BLaER1 treated with 17β-estradiol and CSF1 and Interleukin-3, amounts not matched to agents 10 nM and 100 nM (cell line): ENCODE data around the gene MTHFD1.
A peak's percentile ranks its signal among the peaks of the same experiment; 100 is the strongest.

Source experiments
- H3K27ac ChIP-seq, 11 experiments: shearing (Covaris generic); formaldehyde crosslinking; 2 replicates each; pipeline ENCODE4 v1.8.1; 2022
- H3K27me3 ChIP-seq, 11 experiments: shearing (Covaris generic); formaldehyde crosslinking; 2 replicates each; pipeline ENCODE4 v1.8.1; 2022
- H3K36me3 ChIP-seq, 11 experiments: shearing (Covaris generic); formaldehyde crosslinking; 2 replicates each; pipeline ENCODE4 v1.8.1; 2022
- H3K4me1 ChIP-seq, 10 experiments: shearing (Covaris generic); formaldehyde crosslinking; 2 replicates each; pipeline ENCODE4 v1.8.1; 2022
- H3K4me2 ChIP-seq, 11 experiments: shearing (Covaris generic); formaldehyde crosslinking; 2 replicates each; pipeline ENCODE4 v1.8.1; 2022
- H3K4me3 ChIP-seq, 10 experiments: shearing (Covaris generic); formaldehyde crosslinking; 2 replicates each; pipeline ENCODE4 v1.8.1; 2022
- H3K9ac ChIP-seq, 11 experiments: shearing (Covaris generic); formaldehyde crosslinking; 2 replicates each; pipeline ENCODE4 v1.8.1; 2022
- H3K9me3 ChIP-seq, 11 experiments: shearing (Covaris generic); formaldehyde crosslinking; replicated peaks in 1 of 11; 2 replicates each; pipeline ENCODE4 v1.8.1; 2022
- H4K20me1 ChIP-seq, 11 experiments: shearing (Covaris generic); formaldehyde crosslinking; 2 replicates each; pipeline ENCODE4 v1.8.1; 2022
- Cebpa-rat ChIP-seq, 11 experiments: shearing (Covaris generic); IDR thresholded peaks; 2 replicates each; pipeline ENCODE4 v1.8.1; 2022

Gene MTHFD1

GRCh38 chr14:64400829-64401459 is 12.8 kb downstream of the MTHFD1 start:
- H3K27ac ChIP-seq, result no peak overlapping the region
- H3K9me3 ChIP-seq, result no peaks in the 10 kb centered on the region
- no peaks in the 10 kb centered on the region for H3K4me1 ChIP-seq
- peaks cover 46 to 83% (median 62%) of the 10 kb centered on the region in 11 experiments for H3K36me3 ChIP-seq
- H4K20me1 ChIP-seq, result peaks cover 0 to 64% (median 34%) of the 10 kb centered on the region in 11 experiments; a peak in 11 of 22 replicates
- no peak overlapping the region for H3K4me2 ChIP-seq
- H3K9ac ChIP-seq, result 0 out of 22 replicates have a peak overlapping the region, but pooled peaks of 1 of the 11 experiments have one; percentile 9
- H3K4me3 ChIP-seq, result no peak overlapping the region
- no peaks in the 10 kb centered on the region for H3K27me3 ChIP-seq
- no peak for TF ChIP-seq Cebpa-rat (IDR thresholded peaks at IDR 0.05)

GRCh38 chr14:64401949-64402348 is 13.8 kb downstream of the MTHFD1 start:
- Histone ChIP-seq H3K4me1 (no peaks in the 10 kb centered on the region), H3K27ac (no peak overlapping the region), H3K27me3 (no peaks in the 10 kb centered on the region), H3K9ac (no peak overlapping the region), H3K9me3 (no peaks in the 10 kb centered on the region), H4K20me1 (peaks cover 0 to 74% (median 35%) of the 10 kb centered on the region in 11 experiments; a peak in 11 of 22 replicates), H3K4me3 (no peak overlapping the region), H3K36me3 (peaks cover 46 to 93% (median 70%) of the 10 kb centered on the region in 11 experiments), H3K4me2 (no peak overlapping the region)
- TF ChIP-seq Cebpa-rat (IDR thresholded peaks at IDR 0.05), result no peak

- no peak for TF ChIP-seq Cebpa-rat (IDR thresholded peaks at IDR 0.05)
- Histone ChIP-seq H3K27ac (no peak overlapping the region), H3K9ac (no peak overlapping the region), H3K27me3 (no peaks in the 10 kb centered on the region), H3K4me3 (no peak overlapping the region), H3K4me2 (no peak overlapping the region), H3K9me3 (no peaks in the 10 kb centered on the region), H4K20me1 (peaks cover 0 to 73% (median 28%) of the 10 kb centered on the region in 11 experiments; a peak in 13 of 22 replicates), H3K36me3 (peaks cover 46 to 100% (median 85%) of the 10 kb centered on the region in 11 experiments), H3K4me1 (no peaks in the 10 kb centered on the region)
Measured at GRCh38 chr14:64405295-64405694, 17.1 kb downstream of the MTHFD1 start.

GRCh38 chr14:64407329-64407728 is 19.2 kb downstream of the MTHFD1 start:
- H3K27me3 ChIP-seq, result no peaks in the 10 kb centered on the region
- no peak overlapping the region for H3K9ac ChIP-seq
- H3K27ac ChIP-seq, result no peak overlapping the region
- H3K4me1 ChIP-seq, result no peaks in the 10 kb centered on the region
- H3K4me2 ChIP-seq, result no peak overlapping the region
- peaks cover 0 to 74% (median 31%) of the 10 kb centered on the region in 11 experiments; a peak in 13 of 22 replicates for H4K20me1 ChIP-seq
- no peaks in the 10 kb centered on the region for H3K9me3 ChIP-seq
- TF ChIP-seq Cebpa-rat (IDR thresholded peaks at IDR 0.05), result no peak
- H3K4me3 ChIP-seq, result no peak overlapping the region
- H3K36me3 ChIP-seq, result peaks cover 48 to 100% (median 86%) of the 10 kb centered on the region in 11 experiments

- no peaks in the 10 kb centered on the region for H3K4me1 ChIP-seq
- no peak overlapping the region for H3K27ac ChIP-seq
- no peaks in the 10 kb centered on the region for H3K27me3 ChIP-seq
- H3K9ac ChIP-seq, result no peak overlapping the region
- peaks cover 0 to 59% (median 31%) of the 10 kb centered on the region in 11 experiments; a peak in 13 of 22 replicates for H4K20me1 ChIP-seq
- H3K4me2 ChIP-seq, result no peak overlapping the region
- H3K9me3 ChIP-seq, result no peaks in the 10 kb centered on the region
- H3K36me3 ChIP-seq, result peaks cover 47 to 100% (median 86%) of the 10 kb centered on the region in 11 experiments
- H3K4me3 ChIP-seq, result no peak overlapping the region
- TF ChIP-seq Cebpa-rat (IDR thresholded peaks at IDR 0.05), result no peak
Measured at GRCh38 chr14:64409126-64409920, 21.2 kb downstream of the MTHFD1 start.

GRCh38 chr14:64410084-64410774 is 22.1 kb downstream of the MTHFD1 start:
- no peaks in the 10 kb centered on the region for H3K27me3 ChIP-seq
- no peaks in the 10 kb centered on the region for H3K4me1 ChIP-seq
- H3K4me3 ChIP-seq, result no peak overlapping the region
- H3K9me3 ChIP-seq, result no peaks in the 10 kb centered on the region
- H3K4me2 ChIP-seq, result no peak overlapping the region
- TF ChIP-seq Cebpa-rat (IDR thresholded peaks at IDR 0.05), result no peak
- H3K27ac ChIP-seq, result no peak overlapping the region
- peaks cover 0 to 51% (median 25%) of the 10 kb centered on the region in 11 experiments; a peak in 13 of 22 replicates for H4K20me1 ChIP-seq
- no peak overlapping the region for H3K9ac ChIP-seq
- peaks cover 46 to 100% (median 84%) of the 10 kb centered on the region in 11 experiments for H3K36me3 ChIP-seq

GRCh38 chr14:64411001-64411400 is 22.8 kb downstream of the MTHFD1 start:
- H3K4me2 ChIP-seq, result no peak overlapping the region
- no peak overlapping the region for H3K4me3 ChIP-seq
- H3K4me1 ChIP-seq, result no peaks in the 10 kb centered on the region
- H3K9me3 ChIP-seq, result no peaks in the 10 kb centered on the region
- no peak overlapping the region for H3K27ac ChIP-seq
- H3K36me3 ChIP-seq, result peaks cover 50 to 100% (median 86%) of the 10 kb centered on the region in 11 experiments
- no peaks in the 10 kb centered on the region for H3K27me3 ChIP-seq
- H4K20me1 ChIP-seq, result peaks cover 0 to 52% (median 21%) of the 10 kb centered on the region in 11 experiments; a peak in 13 of 22 replicates
- no peak for TF ChIP-seq Cebpa-rat (IDR thresholded peaks at IDR 0.05)
- H3K9ac ChIP-seq, result no peak overlapping the region

GRCh38 chr14:64412237-64412636 is 24.1 kb downstream of the MTHFD1 start:
- Histone ChIP-seq H4K20me1 (peaks cover 0 to 40% (median 21%) of the 10 kb centered on the region in 11 experiments; a peak in 12 of 22 replicates), H3K9ac (no peak overlapping the region), H3K27me3 (no peaks in the 10 kb centered on the region), H3K9me3 (no peaks in the 10 kb centered on the region), H3K27ac (no peak overlapping the region), H3K36me3 (peaks cover 59 to 100% (median 88%) of the 10 kb centered on the region in 11 experiments), H3K4me1 (peaks cover 0 to 11% (median 0%) of the 10 kb centered on the region in 10 experiments; a peak in 4 of 20 replicates), H3K4me3 (no peak overlapping the region), H3K4me2 (no peak overlapping the region)
- TF ChIP-seq Cebpa-rat (IDR thresholded peaks at IDR 0.05), result no peak
